OCI-LY1 (cell line): Measurements from ENCODE around the gene CD3E.

Source experiments
- EZH2 ChIP-seq: fragments of 200-600 bp; sonication (generic), shearing (Covaris generic); IDR thresholded peaks from 2 replicates; pipeline ENCODE4 v1.8.0; 2017; ENCODE audit warnings: borderline replicate concordance, mixed run types, mild to moderate bottlenecking, antibody characterized with exemption, low read length, moderate library complexity, mixed read lengths
- TF ChIP-seq, protein P1 (sequence below): fragments of 200-600 bp; sonication (generic), shearing (Covaris generic); IDR thresholded peaks from 2 replicates; pipeline ENCODE4 v1.5.1; 2017; ENCODE audit warnings: mild to moderate bottlenecking, antibody characterized with exemption, low read length, moderate library complexity, mixed read lengths

DNA sequence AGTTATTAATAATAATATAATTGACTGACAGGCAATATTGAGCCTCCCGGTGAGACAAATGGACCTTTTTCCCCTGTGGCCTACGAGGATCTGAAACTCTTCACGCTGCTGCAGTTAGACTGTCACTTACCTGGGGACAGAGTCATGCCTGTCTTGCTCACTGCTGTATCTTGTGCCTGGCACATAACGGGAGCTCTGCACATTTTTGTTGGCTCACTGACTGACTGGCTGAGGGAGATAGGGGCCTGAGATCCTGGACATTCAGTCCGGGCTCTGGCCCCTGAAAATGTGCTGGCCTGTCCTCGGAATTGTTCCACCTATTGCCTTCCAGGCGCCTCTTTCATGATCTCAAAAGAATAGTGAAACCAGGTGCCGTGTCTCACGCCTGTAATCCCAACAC, 38.7 kb downstream of the CD3E start:
- TF ChIP-seq, protein P1, sequence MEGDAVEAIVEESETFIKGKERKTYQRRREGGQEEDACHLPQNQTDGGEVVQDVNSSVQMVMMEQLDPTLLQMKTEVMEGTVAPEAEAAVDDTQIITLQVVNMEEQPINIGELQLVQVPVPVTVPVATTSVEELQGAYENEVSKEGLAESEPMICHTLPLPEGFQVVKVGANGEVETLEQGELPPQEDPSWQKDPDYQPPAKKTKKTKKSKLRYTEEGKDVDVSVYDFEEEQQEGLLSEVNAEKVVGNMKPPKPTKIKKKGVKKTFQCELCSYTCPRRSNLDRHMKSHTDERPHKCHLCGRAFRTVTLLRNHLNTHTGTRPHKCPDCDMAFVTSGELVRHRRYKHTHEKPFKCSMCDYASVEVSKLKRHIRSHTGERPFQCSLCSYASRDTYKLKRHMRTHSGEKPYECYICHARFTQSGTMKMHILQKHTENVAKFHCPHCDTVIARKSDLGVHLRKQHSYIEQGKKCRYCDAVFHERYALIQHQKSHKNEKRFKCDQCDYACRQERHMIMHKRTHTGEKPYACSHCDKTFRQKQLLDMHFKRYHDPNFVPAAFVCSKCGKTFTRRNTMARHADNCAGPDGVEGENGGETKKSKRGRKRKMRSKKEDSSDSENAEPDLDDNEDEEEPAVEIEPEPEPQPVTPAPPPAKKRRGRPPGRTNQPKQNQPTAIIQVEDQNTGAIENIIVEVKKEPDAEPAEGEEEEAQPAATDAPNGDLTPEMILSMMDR, result no peak
- no peak for TF ChIP-seq EZH2
